ENCODE measurements around the gene MMP17. TPM values are rescaled to one million over a fixed set of nuclear protein-coding genes. Genes with fewer than 3 reads are reported as not detected.

MMP17 gene
- total and polyA plus RNA-seq, 2 of the 4 experiments (the other 2 are of a cell fraction), result 1.4 to 11.8 TPM

DNA sequence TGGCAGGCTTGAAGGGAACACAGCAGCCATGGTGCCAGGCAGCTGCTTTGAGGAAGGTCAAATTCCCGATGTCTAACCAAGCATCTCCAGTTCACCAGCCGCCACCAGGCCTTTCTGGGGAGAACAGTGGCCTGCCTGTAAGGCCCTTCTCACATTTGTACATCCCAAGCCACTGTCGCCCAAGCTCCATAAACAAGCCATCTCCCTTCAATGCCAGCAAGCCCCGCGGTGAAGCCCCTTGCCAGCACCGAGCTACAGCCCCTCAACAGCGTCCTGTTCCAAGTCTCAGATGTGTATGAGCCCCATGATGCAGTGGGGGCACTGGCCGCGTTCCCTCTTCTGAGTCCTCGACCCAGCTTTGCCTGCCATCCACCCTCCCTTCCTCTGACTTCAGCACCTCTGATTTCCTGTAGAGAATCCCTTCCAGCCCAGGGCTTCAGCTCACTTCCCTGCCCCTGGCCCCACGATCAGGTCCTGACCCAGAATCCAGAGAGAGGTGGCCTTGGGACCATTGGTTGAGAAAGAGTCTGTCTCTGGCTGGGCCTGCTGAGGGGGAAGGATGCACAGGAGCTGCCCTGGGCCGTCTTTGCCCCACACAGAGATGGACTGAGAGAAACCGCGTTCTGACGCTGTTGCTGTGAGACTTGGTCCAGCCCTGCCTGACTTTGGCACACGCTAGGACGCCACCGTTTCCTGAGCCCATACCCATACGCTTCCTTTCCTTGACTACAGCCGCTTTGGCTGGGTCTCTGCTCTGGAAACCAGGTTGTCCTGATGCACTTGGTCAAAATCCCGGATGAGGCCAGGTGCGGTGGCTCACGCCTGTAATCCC is 1.9 kb upstream of the MMP17 start:
- DNase-seq (no peak), ATAC-seq (ENCODE audit: low read depth) (no peak)
- H3K14ac ChIP-seq (replicated peaks; ENCODE audit: low read depth, low read length), result no peak overlapping the region
- H3K27ac ChIP-seq (ENCODE audit: insufficient read depth, low read length), result no peak overlapping the region
- in situ Hi-C loops (cut with MboI; ENCODE audit: low sequenced_read_pairs), result loop anchor here (25.0 kb wide), 1 partner anchor 714 kb away; no protein-coding TSS in a partner anchor
- no peaks in the 10 kb centered on the region for H3K36me3 ChIP-seq (ENCODE audit: control insufficient read depth, insufficient read depth, low read length)
- intact Hi-C loops (cut with micrococcal nuclease), result no loop called here
- no peak overlapping the region for H4K91ac ChIP-seq (ENCODE audit: insufficient read depth, low read depth, low read length)
- ChIA-PET CTCF (no interaction called here), POLR2A (ENCODE audit: unreplicated experiment) (no interaction called here)
- no peak overlapping the region for H3K23ac ChIP-seq (ENCODE audit: low read depth, low read length)
- H2AFZ ChIP-seq (replicated peaks; ENCODE audit: low read length, poor library complexity), result no peak overlapping the region
- H3K79me1 ChIP-seq (ENCODE audit: low read depth in 1 of 2, low read length in 2 of 2), result peaks cover 0 to 1% of the 10 kb centered on the region in 2 experiments; a peak in 1 of 4 replicates
- H3K9me3 ChIP-seq (ENCODE audit: control insufficient read depth, insufficient read depth, low read length), result no peaks in the 10 kb centered on the region
- WGBS, 2 experiments (ENCODE audit: extremely low coverage in 2 of 2, insufficient read length in 1 of 2), result 67% methylated on average over 13 of the region's 23 CpGs; no CpG with 5 or more reads in 1 of the 2 experiments
- no peak overlapping the region for H2AK9ac ChIP-seq (replicated peaks; ENCODE audit: low read depth, low read length, poor library complexity)
- H4K5ac ChIP-seq (ENCODE audit: low read depth, low read length), result no peak overlapping the region
- no peak overlapping the region for H3K4me2 ChIP-seq (ENCODE audit: low read depth, low read length)
- no peak overlapping the region for H3K4ac ChIP-seq (ENCODE audit: low read depth, low read length)
- H2BK15ac ChIP-seq (ENCODE audit: low read depth, low read length), result no peak overlapping the region
- no peaks in the 10 kb centered on the region for H3K9me1 ChIP-seq (ENCODE audit: insufficient read depth, low read length)
- H4K8ac ChIP-seq (ENCODE audit: low read depth in 2 of 2, low read length in 2 of 2), result no peak overlapping the region
- BruUV-seq (replicated peaks), result no TSS peak
- H3K27me3 ChIP-seq (ENCODE audit: control insufficient read depth, insufficient read depth, low read length), result no peaks in the 10 kb centered on the region; the same call in 1 of the 2 replicates
- H3K4me3 ChIP-seq (ENCODE audit: insufficient read depth, low read depth, low read length), result no peak overlapping the region
- no peak overlapping the region for H2BK120ac ChIP-seq (ENCODE audit: low read depth, low read length)
- H2BK5ac ChIP-seq (ENCODE audit: low read depth, low read length, poor library complexity, severe bottlenecking), result no peak overlapping the region
- H2AK5ac ChIP-seq (ENCODE audit: low read depth, low read length), result no peak overlapping the region
- H4K20me1 ChIP-seq (ENCODE audit: insufficient read depth, low read length), result no peaks in the 10 kb centered on the region
- H3K56ac ChIP-seq (ENCODE audit: extremely low read depth, insufficient read depth, low read length), result no peak overlapping the region
- dilution Hi-C loops (cut with HindIII; ENCODE audit: low sequenced_read_pairs, unreplicated experiment), result no loop called here
- peaks cover 2% of the 10 kb centered on the region; the same call in 1 of the 2 replicates for H3K4me1 ChIP-seq (ENCODE audit: control insufficient read depth, insufficient read depth, low read length)
- H2BK20ac ChIP-seq (ENCODE audit: low read depth, low read length), result no peak overlapping the region
- no peak overlapping the region for H3K9ac ChIP-seq (ENCODE audit: low read depth, low read length)
- no peak overlapping the region for H3K18ac ChIP-seq (ENCODE audit: low read depth, low read length)
- no peak for TF ChIP-seq MAZ (IDR thresholded peaks at IDR 0.05; ENCODE audit: borderline replicate concordance, low read depth, low read length)
- no peak for TF ChIP-seq RAD21 (IDR thresholded peaks at IDR 0.05; ENCODE audit: low read length)
- no peak for TF ChIP-seq RFX5 (IDR thresholded peaks at IDR 0.05; ENCODE audit: low read depth, low read length)
- TF ChIP-seq, protein P1, sequence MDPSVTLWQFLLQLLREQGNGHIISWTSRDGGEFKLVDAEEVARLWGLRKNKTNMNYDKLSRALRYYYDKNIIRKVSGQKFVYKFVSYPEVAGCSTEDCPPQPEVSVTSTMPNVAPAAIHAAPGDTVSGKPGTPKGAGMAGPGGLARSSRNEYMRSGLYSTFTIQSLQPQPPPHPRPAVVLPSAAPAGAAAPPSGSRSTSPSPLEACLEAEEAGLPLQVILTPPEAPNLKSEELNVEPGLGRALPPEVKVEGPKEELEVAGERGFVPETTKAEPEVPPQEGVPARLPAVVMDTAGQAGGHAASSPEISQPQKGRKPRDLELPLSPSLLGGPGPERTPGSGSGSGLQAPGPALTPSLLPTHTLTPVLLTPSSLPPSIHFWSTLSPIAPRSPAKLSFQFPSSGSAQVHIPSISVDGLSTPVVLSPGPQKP (IDR thresholded peaks at IDR 0.05; ENCODE audit: borderline replicate concordance, low read depth, low read length), result no peak
- TF ChIP-seq, protein P2, sequence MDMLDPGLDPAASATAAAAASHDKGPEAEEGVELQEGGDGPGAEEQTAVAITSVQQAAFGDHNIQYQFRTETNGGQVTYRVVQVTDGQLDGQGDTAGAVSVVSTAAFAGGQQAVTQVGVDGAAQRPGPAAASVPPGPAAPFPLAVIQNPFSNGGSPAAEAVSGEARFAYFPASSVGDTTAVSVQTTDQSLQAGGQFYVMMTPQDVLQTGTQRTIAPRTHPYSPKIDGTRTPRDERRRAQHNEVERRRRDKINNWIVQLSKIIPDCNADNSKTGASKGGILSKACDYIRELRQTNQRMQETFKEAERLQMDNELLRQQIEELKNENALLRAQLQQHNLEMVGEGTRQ (IDR thresholded peaks at IDR 0.05; ENCODE audit: low read depth, low read length), result no peak
- TF ChIP-seq BHLHE40 (IDR thresholded peaks at IDR 0.05; ENCODE audit: low read depth, low read length), result no peak
- no peak for TF ChIP-seq CHD1 (IDR thresholded peaks at IDR 0.05; ENCODE audit: low read depth, low read length)
- no peak for TF ChIP-seq SMC3 (IDR thresholded peaks at IDR 0.05; ENCODE audit: low read depth, low read length)
- no peak for TF ChIP-seq RCOR1 (IDR thresholded peaks at IDR 0.05; ENCODE audit: insufficient replicate concordance, low read length)
- TF ChIP-seq NFE2L2 (IDR thresholded peaks at IDR 0.05; ENCODE audit: low read depth, low read length), result no peak
- TF ChIP-seq, protein P3, sequence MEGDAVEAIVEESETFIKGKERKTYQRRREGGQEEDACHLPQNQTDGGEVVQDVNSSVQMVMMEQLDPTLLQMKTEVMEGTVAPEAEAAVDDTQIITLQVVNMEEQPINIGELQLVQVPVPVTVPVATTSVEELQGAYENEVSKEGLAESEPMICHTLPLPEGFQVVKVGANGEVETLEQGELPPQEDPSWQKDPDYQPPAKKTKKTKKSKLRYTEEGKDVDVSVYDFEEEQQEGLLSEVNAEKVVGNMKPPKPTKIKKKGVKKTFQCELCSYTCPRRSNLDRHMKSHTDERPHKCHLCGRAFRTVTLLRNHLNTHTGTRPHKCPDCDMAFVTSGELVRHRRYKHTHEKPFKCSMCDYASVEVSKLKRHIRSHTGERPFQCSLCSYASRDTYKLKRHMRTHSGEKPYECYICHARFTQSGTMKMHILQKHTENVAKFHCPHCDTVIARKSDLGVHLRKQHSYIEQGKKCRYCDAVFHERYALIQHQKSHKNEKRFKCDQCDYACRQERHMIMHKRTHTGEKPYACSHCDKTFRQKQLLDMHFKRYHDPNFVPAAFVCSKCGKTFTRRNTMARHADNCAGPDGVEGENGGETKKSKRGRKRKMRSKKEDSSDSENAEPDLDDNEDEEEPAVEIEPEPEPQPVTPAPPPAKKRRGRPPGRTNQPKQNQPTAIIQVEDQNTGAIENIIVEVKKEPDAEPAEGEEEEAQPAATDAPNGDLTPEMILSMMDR (conservative IDR thresholded peaks at IDR 0.05; ENCODE audit: low read depth, low read length), result no peak
- TF ChIP-seq MAFK (IDR thresholded peaks at IDR 0.05; ENCODE audit: low read depth, low read length), result no peak
- TF ChIP-seq POLR2A (IDR thresholded peaks at IDR 0.05; ENCODE audit: low read depth, low read length), result no peak
- TF ChIP-seq CEBPB (IDR thresholded peaks at IDR 0.05; ENCODE audit: low read depth, low read length), result no peak
- TF ChIP-seq FOS (IDR thresholded peaks at IDR 0.05; ENCODE audit: low read depth, low read length), result no peak
